C4-2B (cell line): ENCODE data around the gene LRP1B.

ENCODE experiments used
- H3K27ac ChIP-seq: fragments of 450-650 bp; 2 replicates; pipeline ENCODE4 v1.5.1; 2017
- CTCF ChIP-seq: fragments of 450-650 bp; conservative IDR thresholded peaks from 2 replicates; pipeline ENCODE4 v1.5.1; 2017; ENCODE audit warnings: mild to moderate bottlenecking
- ZFX ChIP-seq: fragments of 450-650 bp; IDR thresholded peaks from 2 replicates; pipeline ENCODE4 v1.6.1; 2017

LRP1B gene

GRCh38 chr2:141062443-141062842 is 1068.4 kb downstream of the LRP1B start:
- no peak for TF ChIP-seq CTCF
- TF ChIP-seq ZFX, result no peak
- H3K27ac ChIP-seq, result no peak overlapping the region

GRCh38 chr2:141062031-141062430 is 1068.8 kb downstream of the LRP1B start:
- H3K27ac ChIP-seq, result no peak overlapping the region
- no peak for TF ChIP-seq CTCF
- TF ChIP-seq ZFX, result no peak

- TF ChIP-seq CTCF (no peak), ZFX (no peak)
- no peak overlapping the region for H3K27ac ChIP-seq
Measured at GRCh38 chr2:141058556-141058955, 1072.3 kb downstream of the LRP1B start.

- no peak for TF ChIP-seq CTCF
- no peak for TF ChIP-seq ZFX
- H3K27ac ChIP-seq, result no peak overlapping the region
Measured at GRCh38 chr2:141055531-141055930, 1075.3 kb downstream of the LRP1B start.

- H3K27ac ChIP-seq, result no peak overlapping the region
- TF ChIP-seq ZFX (no peak), CTCF (no peak)
Measured at GRCh38 chr2:141048951-141049350, 1081.9 kb downstream of the LRP1B start.

GRCh38 chr2:141041281-141041680 is 1089.5 kb downstream of the LRP1B start:
- no peak overlapping the region for H3K27ac ChIP-seq
- TF ChIP-seq ZFX (no peak), CTCF (no peak)

- no peak overlapping the region for H3K27ac ChIP-seq
- TF ChIP-seq CTCF, result no peak
- no peak for TF ChIP-seq ZFX
Measured at GRCh38 chr2:141038341-141038740, 1092.5 kb downstream of the LRP1B start.
